GM19043 (cell line): ENCODE data around the gene IQSEC1.

Source experiments
- ATAC-seq: cut with Tn5 transposase; IDR thresholded peaks from one replicate; pipeline ENCODE4 v1.9.1; 2021; ENCODE audit warnings: low read depth; ENCODE audit not compliant: unreplicated experiment

The IQSEC1 gene

GRCh38 chr3:12961007-12961696 lies 112.1 kb downstream of the IQSEC1 start:
- ATAC-seq = no peak

DNA sequence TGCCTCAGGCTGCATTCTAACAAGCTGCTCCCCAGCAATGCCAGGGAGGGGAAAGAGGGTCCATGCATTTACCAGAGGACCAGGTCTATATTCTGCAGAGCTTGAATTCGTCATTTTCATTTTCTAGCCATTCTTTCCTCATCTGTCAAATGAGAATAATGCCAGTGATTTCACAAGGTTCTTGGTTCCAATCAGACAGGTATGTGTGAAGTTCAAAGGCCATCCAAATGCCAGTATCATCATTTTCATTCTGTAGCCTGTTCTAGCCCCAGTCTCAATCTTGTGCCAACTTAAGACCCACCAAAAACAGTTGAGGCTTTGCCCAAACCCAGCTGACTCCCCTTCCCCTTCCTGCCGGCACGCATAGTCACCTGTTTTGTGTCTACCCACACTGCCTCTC lies 112.7 kb downstream of the IQSEC1 start:
- no peak for ATAC-seq

GRCh38 chr3:12959838-12960378 lies 113.3 kb downstream of the IQSEC1 start:
- ATAC-seq = no peak

DNA sequence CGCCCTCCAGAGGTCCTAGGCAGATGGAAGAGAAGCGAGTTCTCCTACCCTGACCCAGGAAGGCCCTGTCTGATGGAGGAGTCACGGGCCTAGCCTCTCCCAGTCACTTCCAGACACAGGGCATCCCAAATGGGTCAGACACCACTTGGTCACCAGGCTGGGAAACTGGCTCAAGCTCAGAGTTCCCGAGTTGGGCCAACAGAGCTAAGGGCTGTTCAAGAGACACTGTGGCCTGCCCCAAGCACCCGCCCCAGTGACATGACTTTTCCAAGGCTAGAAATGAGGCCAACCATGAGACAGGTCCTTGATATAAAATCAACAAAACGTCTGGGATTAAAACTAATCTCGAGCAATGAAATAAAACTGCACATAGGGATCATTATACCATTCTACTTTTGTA lies 113.8 kb downstream of the IQSEC1 start:
- no peak for ATAC-seq

DNA sequence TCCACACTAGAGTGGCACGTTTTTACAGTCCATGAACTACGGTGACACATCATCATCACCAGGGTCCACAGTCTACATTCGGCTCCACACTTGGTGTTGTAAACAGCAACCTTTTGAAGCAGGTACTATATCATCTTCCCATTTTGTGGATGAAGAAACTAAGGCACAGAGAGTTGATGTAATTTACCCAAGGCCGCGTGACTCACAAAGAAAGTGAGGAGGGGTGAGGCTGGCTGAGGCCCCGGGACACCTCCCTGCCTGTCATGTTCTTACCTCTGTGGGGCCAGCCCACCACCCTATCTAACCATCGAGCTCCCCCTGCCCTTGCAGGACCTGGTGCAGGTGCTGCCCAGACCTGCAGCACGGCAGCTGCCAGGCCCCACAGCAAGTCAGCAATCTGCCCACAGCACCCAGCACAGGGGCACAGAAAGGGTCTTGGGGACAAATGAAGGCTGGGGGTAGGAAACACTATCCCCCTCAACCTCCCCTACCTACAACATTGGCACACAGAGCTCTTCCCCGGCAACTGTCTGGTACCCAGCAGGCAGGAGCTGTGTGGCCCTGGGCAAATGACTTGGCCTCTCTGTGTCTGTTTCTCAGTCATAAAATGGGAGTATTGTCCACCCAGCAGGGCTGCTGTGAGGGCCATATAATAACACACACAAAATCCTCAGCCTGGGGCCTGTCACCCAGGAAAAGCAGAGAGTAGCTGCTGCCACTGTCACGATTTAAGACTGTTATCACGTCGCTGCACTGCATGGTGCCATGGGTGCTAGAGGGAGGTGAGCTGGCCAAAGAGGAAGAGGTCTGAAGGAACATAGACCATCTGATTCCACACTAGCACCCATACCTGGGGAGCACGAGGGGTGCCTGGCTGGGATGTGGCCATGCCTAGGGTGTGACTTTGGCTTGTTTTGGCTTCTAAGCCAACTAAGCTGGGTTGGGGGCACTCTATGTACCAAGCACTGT lies 115.1 kb downstream of the IQSEC1 start:
- no peak for ATAC-seq

- ATAC-seq = no peak
Observed at GRCh38 chr3:12957339-12957738, 115.9 kb downstream of the IQSEC1 start.

GRCh38 chr3:12956316-12956660 lies 116.9 kb downstream of the IQSEC1 start:
- no peak for ATAC-seq

GRCh38 chr3:12955651-12956315 lies 117.4 kb downstream of the IQSEC1 start:
- ATAC-seq = no peak

DNA sequence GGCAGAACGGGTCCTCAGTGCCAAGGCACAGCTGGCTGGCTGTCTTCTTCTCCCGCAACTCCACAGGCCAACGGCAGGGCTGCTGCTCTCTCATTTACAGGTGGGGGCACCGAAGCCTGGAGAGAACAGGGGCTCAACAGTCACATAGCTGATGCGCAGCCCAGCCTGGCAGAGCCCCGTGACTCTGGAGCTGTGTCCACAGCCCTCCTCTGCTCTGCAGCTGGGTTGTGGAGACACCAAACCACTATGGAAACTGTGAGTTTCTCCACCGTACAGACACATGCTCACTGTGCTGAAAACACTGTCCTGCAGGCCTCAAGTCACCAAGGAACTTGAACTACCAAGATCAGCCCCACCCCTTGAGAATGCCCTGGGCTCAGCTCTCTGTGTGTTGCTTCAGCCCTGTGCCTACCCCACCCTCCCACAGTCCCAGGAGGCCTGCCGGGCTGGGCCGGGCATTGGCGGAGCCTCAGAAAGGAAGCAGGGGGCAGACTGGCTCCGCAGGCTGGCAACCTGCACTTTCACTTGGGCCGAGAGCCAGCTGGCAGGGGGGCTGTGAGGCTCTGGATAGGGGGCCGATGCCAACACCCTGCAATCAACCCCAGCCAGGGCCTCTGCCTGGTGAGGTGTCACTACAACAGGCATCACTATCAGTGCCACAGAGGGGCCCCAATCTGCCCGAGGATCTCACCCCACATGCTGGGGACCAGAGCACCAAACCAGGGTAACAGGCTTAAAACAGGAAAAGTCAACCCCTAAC lies 118.2 kb downstream of the IQSEC1 start:
- peak; percentile 46 for ATAC-seq

DNA sequence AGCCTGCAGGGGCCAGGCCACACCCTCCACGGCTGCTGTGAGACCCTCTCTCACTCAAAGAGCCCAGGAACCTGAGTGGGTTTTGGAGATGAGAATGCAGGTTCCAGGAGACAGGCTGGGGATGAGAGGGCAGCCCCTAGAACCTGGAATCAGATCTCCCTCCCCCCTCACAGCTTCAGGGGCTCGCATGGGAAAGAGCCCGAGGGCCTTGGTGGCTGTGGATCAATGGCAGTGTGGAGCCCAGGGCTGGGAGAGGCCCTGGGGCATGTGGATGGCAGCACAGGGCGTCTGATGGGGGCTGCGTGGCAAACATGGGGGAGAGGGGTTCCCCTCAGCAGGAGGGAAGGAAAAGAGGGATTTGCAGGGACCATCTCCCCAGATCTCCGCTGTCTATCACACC lies 119.0 kb downstream of the IQSEC1 start:
- no peak for ATAC-seq

- ATAC-seq = no peak
Observed at GRCh38 chr3:12953201-12953995, 119.8 kb downstream of the IQSEC1 start.

- no peak for ATAC-seq
Observed at GRCh38 chr3:12952343-12953200, 120.7 kb downstream of the IQSEC1 start.

GRCh38 chr3:12948891-12949711 lies 124.1 kb downstream of the IQSEC1 start:
- peak; percentile 60 for ATAC-seq

DNA sequence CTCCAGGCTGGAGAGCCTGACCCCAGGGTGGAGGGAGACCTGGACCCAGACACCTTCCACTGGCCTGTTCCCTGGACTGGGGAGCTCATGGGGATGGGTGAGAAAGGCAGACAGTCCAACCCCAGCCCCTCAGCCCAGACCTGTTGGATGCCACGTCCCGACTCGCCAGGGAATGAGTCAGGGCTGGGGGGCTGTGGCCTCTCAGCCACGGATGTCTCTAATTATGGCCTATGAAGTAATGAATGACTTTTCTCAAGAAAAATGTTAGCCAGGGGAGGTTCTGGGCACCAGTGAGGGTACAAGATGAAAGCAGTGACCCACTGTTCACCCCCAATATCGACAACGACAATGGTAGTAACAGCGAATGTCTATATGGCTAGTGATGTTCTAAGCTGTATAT lies 124.9 kb downstream of the IQSEC1 start:
- no peak for ATAC-seq

DNA sequence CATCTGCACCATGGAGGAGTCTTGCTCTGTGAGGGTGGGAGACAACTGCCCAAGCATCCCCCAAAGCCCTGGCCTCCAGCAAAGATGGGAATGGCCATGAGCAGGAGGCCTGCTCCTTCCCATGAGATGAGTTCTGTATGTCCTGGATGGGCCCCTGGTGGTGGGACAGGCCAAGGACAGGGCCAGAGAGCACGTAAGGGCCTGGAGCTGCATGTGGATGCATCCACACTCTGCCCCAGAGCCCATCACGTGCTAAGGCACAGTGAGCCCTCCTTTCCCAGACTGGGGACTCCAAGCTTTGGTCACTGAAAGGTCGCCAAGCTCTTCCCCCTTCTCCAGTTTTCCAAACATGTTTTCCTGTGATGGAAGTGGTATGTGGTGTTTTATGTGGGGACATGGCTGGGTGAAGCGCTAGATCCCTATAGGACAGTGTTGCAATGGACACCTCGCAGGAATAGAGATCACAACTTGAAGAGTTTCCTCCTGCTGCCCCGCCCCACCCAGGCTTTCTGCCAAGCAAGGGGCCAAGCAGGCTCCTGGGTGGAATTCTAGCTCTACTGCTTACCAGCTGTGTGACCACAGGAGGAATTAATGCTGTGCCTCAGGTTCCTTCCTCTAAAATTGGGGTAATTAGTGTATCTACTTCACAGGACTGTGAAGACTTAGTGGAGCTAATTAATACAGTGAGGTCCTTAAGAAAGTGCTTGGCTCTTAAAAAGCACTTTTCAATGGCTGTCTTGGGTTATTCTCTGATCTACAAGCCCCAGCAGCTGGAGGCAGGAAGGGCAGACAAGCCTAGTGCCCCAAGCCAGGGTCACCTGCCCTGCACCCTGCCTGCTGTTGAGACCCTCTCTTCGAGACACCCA lies 125.5 kb downstream of the IQSEC1 start:
- no peak for ATAC-seq

GRCh38 chr3:12946649-12947316 lies 126.4 kb downstream of the IQSEC1 start:
- no peak for ATAC-seq
